GM12874 (cell line): ENCODE results near the gene ARHGDIB.
A peak's percentile ranks its signal among the peaks of the same experiment; 100 is the strongest.

Experiments used
- TF ChIP-seq, protein P1 (sequence below): IDR thresholded peaks from 2 replicates; pipeline ENCODE4 v1.5.1; 2011; ENCODE audit warnings: low read depth, mild to moderate bottlenecking, control low read depth, low read length, moderate library complexity; ENCODE audit not compliant: insufficient read depth

ARHGDIB gene

GRCh38 chr12:14999695-15000365 lies 38.4 kb upstream of the ARHGDIB start:
- TF ChIP-seq, protein P1, sequence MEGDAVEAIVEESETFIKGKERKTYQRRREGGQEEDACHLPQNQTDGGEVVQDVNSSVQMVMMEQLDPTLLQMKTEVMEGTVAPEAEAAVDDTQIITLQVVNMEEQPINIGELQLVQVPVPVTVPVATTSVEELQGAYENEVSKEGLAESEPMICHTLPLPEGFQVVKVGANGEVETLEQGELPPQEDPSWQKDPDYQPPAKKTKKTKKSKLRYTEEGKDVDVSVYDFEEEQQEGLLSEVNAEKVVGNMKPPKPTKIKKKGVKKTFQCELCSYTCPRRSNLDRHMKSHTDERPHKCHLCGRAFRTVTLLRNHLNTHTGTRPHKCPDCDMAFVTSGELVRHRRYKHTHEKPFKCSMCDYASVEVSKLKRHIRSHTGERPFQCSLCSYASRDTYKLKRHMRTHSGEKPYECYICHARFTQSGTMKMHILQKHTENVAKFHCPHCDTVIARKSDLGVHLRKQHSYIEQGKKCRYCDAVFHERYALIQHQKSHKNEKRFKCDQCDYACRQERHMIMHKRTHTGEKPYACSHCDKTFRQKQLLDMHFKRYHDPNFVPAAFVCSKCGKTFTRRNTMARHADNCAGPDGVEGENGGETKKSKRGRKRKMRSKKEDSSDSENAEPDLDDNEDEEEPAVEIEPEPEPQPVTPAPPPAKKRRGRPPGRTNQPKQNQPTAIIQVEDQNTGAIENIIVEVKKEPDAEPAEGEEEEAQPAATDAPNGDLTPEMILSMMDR, result no peak

DNA sequence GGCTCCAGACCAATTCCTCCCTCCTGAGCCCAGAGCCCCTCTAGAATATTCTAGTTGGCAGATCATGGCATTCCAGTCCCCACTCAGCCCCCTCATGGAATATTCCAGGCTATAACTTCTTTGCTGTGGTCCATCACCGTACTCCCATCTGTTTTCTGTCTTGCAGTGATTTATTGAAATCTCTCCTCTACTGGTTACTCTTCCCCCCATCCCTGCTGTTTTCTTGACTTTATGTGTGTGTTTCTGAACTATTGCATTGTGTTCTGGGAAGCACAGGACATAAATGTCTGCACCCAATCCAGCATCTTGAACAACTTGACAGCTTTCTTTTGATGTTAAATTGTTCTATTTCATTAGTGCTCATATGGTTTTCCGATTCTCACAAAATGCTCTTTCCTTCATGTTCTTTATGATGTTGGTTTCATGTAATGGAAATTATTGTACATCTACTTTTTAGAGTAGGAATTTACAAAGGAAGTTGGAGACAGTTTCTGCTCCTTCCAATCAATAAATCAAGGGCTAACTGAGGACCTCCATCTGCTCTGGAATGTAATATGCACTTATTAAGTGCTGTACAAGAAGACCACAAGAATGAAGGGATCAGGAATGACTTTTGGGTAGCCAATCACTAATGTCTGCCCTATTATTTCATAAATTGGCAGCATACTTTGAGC lies 37.8 kb upstream of the ARHGDIB start:
- TF ChIP-seq, protein P1, result no peak

DNA sequence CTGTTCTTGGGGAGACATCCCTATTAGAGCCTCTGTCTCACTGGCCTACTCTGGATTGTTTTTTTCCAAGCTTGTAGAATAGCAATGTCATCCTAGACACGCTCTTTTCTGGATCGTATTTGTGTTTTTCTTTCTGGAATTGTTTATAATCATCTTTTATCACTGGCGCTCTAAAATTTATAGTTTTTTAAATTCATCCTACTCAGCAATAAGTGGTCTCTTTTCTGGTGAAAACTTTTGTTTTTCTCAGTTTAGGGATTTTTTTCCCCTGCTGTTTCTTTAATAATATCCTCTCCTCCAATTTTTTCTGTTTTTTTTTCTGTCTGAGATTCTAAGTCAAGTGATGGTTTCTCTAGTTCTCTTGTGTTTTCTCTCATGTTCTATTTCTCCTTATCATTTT lies 36.6 kb upstream of the ARHGDIB start:
- TF ChIP-seq, protein P1, result no peak

DNA sequence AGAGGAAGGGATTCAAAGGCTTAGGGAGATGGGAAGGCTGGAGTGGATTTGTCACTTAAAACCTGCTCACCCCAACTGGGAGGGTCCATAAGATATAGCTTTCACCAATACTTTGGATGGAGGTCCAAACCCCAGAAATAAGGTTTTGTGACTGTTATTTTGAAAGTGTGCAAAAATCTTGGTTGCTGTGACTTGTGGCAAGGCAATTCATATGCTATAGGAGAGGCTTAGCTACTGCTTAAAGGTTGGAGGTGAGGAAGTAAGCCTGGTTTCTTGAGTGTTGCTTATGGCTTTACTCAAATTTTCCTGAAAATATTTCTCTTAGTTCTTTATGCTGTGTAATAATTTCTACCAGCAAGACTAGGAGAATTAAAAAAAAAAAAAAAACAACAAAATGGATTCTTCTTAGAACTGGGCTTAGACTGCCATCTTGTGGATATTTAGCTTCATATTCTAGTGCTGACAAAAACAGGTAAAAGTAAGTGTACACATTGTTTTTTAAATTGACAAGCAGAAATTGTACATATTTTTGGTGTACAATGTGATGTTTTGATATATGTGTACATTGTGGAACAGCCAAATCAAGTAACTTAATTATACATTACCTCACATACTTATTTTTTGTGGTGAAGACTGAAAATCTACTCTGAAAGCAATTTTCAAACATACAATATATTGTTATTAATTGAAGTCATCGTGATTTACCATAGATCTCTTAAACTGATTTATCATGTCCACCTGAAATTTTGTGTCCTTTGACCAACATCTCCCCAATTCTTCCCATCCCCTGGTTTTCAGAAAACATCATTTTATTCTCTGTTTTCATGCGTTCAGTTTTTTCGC lies 34.4 kb upstream of the ARHGDIB start:
- TF ChIP-seq, protein P1, result peak; percentile 20; the same call in 1 of the 2 replicates

DNA sequence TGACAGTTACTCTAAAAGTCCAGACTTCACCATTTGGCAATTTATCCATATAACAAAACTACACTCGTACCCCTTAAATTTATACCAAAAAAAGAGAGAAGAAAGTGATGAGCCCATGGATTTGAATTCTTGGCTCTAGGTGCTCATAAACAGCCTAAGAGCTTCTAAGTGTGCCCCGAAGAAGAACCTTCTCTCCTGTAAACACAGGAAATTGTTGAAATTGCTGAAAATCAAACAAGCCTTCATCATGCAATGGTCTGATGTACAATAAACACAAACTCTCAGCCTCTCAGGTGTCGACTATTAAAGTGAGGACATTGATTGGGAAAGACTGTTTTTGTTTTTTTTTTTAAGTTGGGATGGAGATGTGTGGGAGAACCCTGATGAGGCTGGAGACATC lies 33.2 kb upstream of the ARHGDIB start:
- TF ChIP-seq, protein P1, result no peak

GRCh38 chr12:14993537-14994266 lies 32.3 kb upstream of the ARHGDIB start:
- TF ChIP-seq, protein P1, result no peak
